ENCODE measurements around the gene PCDHGA10.
"Not testable (repeated sequence)": the region's sequence is repeated elsewhere in the genome, so short reads cannot be mapped to it uniquely, and the experiment has no call there.

PCDHGA10 gene

DNA sequence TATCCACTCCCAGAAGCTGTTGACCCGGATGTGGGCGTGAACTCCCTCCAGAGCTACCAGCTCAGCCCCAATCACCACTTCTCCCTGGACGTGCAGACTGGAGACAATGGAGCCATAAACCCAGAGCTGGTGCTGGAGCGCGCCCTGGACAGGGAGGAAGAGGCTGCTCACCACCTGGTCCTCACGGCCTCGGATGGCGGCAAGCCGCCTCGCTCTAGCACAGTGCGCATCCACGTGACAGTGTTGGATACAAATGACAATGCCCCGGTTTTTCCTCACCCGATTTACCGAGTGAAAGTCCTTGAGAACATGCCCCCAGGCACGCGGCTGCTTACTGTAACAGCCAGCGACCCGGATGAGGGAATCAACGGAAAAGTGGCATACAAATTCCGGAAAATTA is 19.5 kb upstream of the PCDHGA10 start:
- FAIRE-seq: no peak

DNA sequence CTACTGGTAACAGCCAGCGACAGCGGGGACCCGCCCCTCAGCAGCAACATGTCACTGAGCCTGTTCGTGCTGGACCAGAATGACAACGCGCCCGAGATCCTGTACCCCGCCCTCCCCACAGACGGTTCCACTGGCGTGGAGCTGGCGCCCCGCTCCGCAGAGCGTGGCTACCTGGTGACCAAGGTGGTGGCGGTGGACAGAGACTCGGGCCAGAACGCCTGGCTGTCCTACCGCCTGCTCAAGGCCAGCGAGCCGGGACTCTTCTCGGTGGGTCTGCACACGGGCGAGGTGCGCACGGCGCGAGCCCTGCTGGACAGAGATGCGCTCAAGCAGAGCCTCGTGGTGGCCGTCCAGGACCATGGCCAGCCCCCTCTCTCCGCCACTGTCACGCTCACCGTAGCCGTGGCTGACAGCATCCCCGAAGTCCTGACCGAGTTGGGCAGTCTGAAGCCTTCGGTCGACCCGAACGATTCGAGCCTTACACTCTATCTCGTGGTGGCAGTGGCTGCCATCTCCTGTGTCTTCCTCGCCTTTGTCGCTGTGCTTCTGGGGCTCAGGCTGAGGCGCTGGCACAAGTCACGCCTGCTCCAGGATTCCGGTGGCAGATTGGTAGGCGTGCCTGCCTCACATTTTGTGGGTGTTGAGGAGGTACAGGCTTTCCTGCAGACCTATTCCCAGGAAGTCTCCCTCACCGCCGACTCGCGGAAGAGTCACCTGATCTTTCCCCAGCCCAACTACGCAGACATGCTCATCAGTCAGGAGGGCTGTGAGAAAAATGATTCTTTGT is 18.2 kb upstream of the PCDHGA10 start:
- FAIRE-seq: not testable (repeated sequence)

DNA sequence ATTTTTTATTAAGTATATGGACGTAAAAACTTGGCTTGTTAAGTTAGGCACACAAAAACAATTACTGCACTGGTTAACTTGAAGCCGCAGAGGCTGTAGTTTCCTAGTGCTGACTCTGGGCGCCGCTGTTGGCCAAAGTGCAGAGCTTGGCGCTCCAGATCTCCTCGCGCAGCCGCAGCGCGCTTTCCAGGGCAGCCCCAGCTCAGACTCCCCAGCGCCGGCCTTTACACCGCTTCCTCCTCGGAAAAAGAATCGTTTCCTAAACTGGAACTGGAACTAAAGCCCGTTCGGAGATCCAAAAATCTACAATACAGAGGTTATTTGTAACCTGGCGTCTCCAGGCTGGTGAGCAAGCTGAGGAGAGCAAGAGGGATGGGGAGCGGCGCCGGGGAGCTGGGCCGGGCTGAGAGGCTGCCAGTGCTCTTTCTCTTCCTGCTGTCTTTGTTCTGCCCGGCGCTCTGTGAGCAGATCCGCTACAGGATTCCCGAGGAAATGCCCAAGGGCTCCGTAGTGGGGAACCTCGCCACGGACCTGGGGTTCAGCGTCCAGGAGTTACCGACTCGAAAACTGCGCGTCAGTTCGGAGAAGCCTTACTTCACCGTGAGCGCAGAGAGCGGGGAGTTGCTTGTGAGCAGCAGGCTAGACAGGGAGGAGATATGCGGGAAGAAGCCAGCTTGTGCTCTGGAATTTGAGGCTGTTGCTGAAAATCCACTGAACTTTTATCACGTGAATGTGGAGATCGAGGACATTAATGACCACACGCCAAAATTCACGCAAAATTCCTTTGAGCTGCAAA is 14.8 kb upstream of the PCDHGA10 start, which contains the start of gene PCDHGB5:
Gene PCDHGB5 (plus strand): TSS at position 192 of the 796 bp plus-strand sequence. CDS start 181 bp downstream, at position 373.
- FAIRE-seq: not testable (repeated sequence)

DNA sequence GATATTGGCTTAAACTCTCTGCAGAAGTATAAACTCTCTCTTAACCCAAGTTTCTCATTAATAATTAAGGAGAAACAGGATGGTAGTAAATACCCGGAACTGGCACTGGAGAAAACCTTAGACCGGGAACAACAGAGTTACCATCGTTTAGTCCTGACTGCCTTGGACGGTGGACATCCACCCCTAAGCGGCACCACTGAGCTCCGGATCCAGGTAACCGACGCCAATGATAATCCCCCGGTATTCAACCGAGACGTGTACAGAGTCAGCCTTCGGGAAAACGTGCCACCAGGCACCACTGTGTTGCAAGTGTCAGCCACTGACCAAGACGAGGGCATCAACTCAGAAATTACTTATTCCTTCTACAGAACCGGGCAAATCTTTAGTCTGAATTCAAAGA is 14.2 kb upstream of the PCDHGA10 start:
- FAIRE-seq: no peak

DNA sequence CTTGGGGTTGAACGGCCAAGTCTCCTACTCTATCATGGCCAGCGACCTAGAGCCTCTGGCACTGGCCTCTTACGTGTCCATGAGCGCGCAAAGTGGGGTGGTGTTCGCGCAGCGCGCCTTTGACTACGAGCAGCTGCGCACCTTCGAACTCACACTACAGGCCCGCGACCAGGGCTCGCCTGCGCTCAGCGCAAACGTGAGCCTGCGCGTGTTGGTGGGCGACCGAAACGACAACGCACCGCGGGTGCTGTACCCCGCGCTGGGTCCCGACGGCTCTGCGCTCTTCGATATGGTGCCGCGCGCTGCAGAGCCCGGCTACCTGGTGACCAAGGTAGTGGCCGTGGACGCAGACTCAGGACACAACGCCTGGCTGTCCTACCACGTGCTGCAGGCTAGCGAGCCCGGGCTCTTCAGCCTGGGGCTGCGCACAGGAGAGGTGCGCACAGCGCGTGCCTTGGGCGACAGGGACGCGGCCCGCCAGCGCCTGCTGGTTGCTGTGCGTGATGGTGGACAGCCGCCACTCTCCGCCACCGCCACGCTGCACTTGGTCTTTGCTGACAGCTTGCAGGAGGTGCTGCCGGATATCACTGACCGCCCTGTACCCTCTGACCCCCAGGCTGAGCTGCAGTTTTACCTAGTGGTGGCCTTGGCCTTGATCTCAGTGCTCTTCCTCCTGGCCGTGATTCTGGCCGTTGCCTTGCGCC is 13.1 kb upstream of the PCDHGA10 start:
- no peak for FAIRE-seq

DNA sequence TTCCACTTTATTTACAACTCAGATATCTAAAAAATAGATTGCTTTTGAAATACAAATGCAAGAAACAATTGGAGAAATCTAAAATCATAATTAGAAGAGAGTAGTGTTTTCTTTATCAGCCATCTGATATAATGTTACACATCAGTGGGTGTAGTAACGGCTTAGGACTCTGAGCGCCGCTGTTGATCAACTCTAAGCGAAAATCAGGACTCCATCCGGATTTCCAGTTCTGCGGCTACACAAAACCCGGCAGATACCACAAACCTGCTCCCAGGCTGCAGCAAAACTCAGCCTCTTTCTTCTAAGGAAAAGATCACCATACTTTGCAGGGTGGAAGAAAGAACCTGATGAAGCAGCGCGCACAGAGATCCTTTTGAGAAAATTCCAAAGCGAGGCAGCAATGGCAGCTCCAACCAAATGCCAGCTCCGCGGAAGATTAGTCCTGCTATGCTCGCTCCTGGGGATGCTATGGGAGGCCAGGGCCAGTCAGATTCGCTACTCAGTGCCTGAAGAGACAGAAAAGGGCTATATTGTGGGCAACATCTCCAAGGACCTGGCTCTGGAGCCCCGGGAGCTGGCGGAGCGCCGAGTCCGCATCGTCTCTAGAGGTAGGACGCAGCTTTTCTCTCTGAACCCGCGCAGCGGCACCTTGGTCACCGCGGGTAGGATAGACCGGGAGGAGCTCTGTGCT is 10.1 kb upstream of the PCDHGA10 start, which contains the start of gene PCDHGA9:
Gene PCDHGA9 (plus strand): TSS at position 226 of the 691 bp plus-strand sequence. CDS start 175 bp downstream, at position 401.
- FAIRE-seq: no peak

DNA sequence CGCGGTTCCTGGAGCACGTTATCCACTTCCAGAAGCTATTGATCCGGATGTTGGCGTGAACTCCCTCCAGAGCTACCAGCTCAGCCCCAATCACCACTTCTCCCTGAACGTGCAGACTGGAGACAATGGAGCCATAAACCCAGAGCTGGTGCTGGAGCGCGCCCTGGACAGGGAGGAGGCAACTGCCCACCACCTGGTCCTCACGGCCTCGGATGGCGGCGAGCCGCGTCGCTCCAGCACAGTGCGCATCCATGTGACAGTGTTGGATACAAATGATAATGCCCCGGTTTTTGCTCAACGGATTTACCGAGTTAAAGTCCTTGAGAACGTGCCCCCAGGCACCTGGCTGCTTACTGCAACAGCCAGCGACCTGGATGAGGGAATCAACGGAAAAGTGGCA is 9.4 kb upstream of the PCDHGA10 start:
- FAIRE-seq: no peak

DNA sequence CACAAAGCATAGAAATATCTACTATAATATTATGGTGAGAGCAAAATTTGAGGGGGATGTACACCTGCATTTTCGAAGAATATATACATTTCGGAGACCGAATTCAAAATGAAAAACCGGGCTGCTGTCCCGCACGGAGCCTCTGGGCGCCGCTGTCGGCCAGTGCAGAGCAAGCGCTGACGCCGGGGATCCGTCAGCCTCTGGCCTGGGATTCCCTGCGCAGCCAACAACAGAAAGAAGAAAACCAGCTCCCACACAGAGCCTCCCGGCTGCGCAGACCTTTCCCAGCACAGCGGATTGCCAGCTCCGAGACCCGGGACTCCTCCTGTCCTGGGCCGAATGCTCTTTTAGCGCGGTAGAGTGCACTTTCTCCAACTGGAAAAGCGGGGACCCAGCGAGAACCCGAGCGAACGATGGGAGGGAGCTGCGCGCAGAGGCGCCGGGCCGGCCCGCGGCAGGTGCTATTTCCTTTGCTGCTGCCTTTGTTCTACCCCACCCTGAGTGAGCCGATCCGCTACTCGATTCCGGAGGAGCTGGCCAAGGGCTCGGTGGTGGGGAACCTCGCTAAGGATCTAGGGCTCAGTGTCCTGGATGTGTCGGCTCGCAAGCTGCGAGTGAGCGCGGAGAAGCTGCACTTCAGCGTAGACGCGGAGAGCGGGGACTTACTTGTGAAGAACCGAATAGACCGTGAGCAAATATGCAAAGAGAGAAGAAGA is 4.8 kb upstream of the PCDHGA10 start, which contains the start of gene PCDHGB6:
Gene PCDHGB6 (plus strand): TSS at position 232 of the 716 bp plus-strand sequence. CDS start 182 bp downstream, at position 414.
- FAIRE-seq: not testable (repeated sequence)

DNA sequence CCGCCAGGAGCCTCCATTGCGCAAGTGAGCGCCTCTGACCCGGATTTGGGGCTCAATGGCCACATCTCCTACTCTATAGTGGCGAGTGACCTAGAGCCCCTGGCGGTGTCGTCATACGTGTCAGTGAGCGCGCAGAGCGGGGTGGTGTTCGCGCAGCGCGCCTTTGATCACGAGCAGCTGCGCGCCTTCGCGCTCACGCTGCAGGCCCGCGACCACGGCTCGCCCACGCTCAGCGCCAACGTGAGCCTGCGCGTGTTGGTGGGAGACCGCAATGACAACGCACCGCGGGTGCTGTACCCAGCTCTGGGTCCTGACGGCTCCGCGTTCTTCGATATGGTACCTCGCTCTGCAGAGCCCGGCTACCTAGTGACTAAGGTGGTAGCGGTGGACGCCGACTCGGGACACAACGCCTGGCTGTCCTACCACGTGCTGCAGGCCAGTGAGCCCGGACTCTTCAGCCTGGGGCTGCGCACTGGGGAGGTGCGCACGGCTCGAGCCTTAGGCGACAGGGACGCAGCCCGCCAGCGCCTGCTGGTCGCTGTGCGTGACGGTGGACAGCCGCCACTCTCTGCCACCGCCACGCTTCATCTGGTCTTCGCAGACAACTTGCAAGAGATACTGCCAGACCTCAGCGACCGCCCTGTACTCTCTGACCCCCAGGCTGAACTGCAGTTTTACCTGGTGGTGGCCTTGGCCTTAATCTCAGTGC is 3.0 kb upstream of the PCDHGA10 start:
- no peak for FAIRE-seq

DNA sequence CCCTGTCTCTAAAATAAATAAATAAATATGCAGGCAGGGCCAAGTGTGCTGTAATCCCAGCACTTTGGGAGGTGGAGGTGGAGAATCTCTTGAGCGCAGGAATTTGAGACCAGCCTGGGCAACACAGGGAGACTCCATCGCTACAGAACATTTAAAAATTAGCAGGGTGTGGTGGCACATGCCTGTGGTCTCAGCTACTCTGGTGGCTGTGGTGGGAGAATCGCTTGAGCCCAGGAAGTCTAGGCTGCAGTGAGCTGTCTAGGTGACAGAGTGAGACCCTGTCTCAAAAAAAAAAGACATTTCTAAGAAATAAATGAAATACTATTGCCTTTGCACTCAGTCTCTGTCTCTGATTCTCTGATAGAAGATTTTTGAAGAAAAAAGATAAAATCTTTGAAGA is 1.2 kb upstream of the PCDHGA10 start:
- FAIRE-seq: no peak

DNA sequence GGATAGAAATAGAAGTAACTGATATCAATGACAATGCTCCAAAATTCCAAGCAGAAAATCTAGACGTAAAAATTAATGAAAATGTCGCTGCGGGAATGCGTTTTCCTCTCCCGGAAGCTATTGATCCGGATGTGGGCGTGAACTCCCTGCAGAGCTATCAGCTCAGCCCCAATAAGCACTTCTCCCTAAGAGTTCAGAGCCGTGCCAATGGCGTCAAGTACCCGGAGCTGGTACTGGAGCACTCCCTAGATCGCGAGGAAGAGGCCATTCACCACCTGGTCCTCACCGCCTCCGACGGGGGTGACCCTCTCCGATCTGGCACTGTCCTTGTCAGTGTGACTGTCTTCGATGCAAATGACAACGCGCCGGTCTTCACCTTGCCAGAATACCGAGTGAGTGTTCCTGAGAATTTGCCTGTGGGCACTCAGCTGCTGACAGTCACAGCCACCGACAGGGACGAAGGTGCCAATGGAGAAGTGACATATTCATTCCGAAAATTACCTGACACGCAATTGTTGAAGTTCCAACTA is 818 bp downstream of the PCDHGA10 start:
- no peak for FAIRE-seq

DNA sequence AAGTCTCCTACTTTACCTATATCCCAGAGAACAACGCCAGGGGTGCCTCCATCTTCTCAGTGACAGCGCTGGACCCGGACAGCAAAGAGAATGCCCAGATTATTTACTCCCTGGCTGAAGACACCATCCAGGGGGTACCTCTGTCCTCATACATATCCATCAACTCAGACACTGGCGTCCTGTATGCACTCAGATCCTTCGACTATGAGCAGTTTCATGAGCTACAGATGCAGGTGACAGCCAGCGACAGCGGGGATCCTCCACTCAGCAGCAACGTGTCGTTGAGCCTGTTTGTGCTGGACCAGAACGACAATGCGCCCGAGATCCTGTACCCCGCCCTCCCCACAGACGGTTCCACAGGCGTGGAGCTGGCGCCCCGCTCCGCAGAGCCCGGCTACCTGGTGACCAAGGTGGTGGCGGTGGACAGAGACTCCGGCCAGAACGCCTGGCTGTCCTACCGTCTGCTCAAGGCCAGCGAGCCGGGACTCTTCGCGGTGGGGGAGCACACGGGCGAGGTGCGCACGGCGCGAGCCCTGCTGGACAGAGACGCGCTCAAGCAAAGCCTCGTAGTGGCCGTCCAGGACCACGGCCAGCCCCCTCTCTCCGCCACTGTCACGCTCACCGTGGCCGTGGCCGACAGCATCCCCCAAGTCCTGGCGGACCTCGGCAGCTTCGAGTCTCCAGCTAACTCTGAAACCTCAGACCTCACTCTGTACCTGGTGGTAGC is 1.9 kb downstream of the PCDHGA10 start:
- not testable (repeated sequence) for FAIRE-seq

DNA sequence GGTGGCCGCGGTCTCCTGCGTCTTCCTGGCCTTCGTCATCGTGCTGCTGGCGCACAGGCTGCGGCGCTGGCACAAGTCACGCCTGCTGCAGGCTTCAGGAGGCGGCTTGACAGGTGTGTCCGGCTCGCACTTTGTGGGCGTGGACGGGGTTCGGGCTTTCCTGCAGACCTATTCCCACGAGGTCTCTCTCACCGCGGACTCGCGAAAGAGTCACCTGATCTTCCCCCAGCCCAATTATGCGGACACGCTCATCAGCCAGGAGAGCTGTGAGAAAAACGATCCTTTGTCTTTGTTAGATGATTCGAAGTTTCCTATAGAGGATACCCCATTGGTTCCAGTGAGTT is 2.5 kb downstream of the PCDHGA10 start:
- not testable (repeated sequence) for FAIRE-seq

DNA sequence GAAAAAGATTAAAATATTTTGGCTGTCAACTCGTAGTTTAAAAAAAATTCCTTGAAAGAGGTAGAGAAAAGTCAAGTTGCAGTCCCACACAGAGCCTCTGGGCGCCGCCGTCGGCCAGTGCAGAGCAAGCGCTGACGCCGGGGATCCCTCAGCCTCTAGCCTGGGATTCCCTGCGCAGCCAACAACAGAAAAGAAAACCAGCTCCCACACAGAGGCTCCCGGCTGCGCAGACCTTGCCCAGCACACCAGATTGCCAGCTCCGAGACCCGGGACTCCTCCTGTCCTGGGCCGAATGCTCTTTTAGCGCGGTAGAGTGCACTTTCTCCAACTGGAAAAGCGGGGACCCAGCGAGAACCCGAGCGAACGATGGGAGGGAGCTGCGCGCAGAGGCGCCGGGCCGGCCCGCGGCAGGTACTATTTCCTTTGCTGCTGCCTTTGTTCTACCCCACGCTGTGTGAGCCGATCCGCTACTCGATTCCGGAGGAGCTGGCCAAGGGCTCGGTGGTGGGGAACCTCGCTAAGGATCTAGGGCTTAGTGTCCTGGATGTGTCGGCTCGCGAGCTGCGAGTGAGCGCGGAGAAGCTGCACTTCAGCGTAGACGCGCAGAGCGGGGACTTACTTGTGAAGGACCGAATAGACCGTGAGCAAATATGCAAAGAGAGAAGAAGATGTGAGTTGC is 4.8 kb downstream of the PCDHGA10 start, which contains the start of gene PCDHGB7:
Gene PCDHGB7 (plus strand): TSS at position 184 of the 679 bp plus-strand sequence. CDS start 183 bp downstream, at position 367.
- peak; percentile 63 for FAIRE-seq

DNA sequence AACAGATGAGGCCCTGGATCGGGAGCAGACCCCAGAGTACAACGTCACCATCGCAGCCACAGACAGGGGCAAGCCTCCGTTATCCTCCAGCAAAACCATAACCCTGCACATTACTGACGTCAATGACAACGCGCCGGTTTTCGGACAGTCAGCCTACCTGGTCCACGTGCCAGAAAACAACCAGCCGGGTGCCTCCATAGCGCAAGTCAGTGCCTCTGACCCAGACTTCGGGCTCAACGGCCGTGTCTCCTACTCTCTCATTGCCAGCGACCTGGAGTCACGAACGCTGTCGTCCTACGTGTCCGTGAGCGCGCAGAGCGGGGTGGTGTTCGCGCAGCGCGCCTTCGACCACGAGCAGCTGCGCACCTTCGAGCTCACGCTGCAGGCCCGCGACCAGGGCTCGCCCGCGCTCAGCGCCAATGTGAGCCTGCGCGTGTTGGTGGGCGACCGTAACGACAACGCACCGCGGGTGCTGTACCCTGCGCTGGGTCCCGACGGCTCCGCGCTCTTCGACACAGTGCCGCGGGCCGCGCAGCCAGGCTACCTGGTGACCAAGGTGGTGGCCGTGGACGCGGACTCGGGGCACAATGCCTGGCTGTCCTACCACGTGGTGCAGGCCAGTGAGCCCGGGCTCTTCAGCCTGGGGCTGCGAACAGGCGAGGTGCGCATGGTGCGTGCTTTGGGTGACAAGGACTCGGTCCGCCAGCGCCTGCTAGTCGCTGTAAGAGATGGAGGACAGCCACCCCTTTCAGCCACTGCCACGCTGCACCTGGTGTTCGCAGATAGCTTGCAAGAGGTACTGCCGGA is 6.5 kb downstream of the PCDHGA10 start:
- no peak for FAIRE-seq

DNA sequence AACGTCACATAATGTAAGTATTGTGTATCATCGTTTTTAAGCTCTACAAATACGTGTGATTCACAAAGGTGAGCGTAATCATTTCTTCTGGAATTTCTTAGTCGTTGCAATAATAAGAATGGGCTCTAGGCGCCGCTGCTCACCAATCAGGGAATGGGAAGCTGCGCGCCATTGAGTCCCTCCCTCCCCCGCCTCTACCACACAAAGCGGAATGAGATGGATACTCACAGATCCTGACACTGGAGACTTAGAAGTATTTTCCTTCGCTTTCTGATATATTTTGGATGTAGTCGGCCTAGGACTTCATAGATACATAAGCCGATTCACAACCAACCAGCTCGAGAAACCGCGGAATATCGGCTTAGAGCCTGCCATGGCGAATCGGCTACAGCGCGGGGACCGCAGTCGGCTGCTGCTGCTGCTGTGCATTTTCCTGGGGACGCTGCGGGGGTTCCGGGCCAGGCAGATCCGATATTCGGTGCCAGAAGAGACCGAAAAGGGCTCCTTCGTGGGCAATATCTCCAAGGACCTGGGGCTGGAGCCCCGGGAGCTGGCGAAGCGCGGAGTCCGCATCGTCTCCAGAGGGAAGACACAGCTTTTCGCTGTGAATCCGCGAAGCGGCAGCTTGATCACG is 8.2 kb downstream of the PCDHGA10 start, which contains the start of gene PCDHGA11:
Gene PCDHGA11 (plus strand): TSS at position 197 of the 634 bp plus-strand sequence. CDS start 177 bp downstream, at position 374.
- FAIRE-seq: no peak

DNA sequence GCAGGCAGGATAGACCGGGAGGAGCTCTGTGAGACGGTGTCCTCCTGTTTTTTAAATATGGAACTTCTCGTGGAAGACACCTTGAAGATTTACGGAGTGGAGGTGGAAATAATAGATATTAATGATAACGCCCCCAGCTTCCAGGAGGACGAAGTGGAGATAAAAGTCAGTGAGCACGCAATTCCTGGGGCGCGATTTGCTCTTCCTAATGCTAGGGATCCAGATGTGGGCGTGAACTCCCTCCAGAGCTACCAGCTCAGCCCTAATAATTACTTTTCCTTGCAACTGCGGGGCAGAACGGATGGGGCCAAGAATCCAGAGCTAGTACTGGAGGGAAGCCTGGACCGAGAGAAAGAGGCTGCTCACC is 8.7 kb downstream of the PCDHGA10 start:
- no peak for FAIRE-seq

DNA sequence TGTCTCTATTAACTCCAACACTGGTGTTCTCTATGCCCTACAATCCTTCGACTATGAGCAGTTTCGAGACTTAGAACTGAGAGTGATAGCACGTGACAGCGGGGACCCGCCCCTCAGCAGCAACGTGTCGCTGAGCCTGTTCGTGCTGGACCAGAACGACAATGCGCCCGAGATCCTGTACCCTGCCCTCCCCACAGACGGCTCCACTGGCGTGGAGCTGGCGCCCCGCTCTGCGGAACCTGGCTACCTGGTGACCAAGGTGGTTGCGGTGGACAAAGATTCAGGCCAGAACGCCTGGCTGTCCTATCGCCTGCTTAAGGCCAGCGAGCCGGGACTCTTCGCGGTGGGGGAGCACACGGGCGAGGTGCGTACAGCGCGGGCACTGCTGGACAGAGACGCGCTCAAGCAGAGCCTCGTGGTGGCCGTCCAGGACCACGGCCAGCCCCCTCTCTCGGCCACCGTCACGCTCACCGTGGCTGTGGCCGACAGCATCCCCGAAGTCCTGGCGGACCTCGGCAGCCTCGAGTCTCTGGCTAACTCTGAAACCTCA is 10.0 kb downstream of the PCDHGA10 start:
- FAIRE-seq: no peak

All from TTC549 (cell line).